Endothelial cell (in vitro differentiated cells): ENCODE measurements around the gene MRPL24. TPM values are rescaled to one million over a fixed set of nuclear protein-coding genes. Genes with fewer than 3 reads are reported as not detected.
A peak's percentile ranks its signal among the peaks of the same experiment; 100 is the strongest.
"Not testable (repeated sequence)": the region's sequence is repeated elsewhere in the genome, so short reads cannot be mapped to it uniquely, and the experiment has no call there.

Source experiments
- DNase-seq: peaks from one replicate; pipeline ENCODE4 v3.0.0; 2021; ENCODE audit warnings: low spot score
- H3K27ac Mint-ChIP-seq: one replicate; pipeline ENCODE4 v1.8.0; 2021; ENCODE audit warnings: mixed read lengths, inconsistent platforms; ENCODE audit not compliant: unreplicated experiment
- H3K27me3 Mint-ChIP-seq: one replicate; pipeline ENCODE4 v1.8.0; 2021; ENCODE audit warnings: mild to moderate bottlenecking, moderate library complexity, mixed read lengths, inconsistent platforms; ENCODE audit not compliant: unreplicated experiment
- H3K36me3 Mint-ChIP-seq: one replicate; pipeline ENCODE4 v1.8.0; 2021; ENCODE audit warnings: mild to moderate bottlenecking, low read depth, mixed read lengths, inconsistent platforms; ENCODE audit not compliant: unreplicated experiment
- H3K4me1 Mint-ChIP-seq: one replicate; pipeline ENCODE4 v1.8.0; 2021; ENCODE audit warnings: mild to moderate bottlenecking, mixed read lengths, inconsistent platforms; ENCODE audit not compliant: unreplicated experiment
- H3K4me3 Mint-ChIP-seq: one replicate; pipeline ENCODE4 v1.8.0; 2021; ENCODE audit warnings: mild to moderate bottlenecking, mixed read lengths, inconsistent platforms; ENCODE audit not compliant: unreplicated experiment
- H3K9me3 Mint-ChIP-seq: one replicate; pipeline ENCODE4 v1.8.0; 2021; ENCODE audit warnings: mixed read lengths, inconsistent platforms; ENCODE audit not compliant: unreplicated experiment
- CTCF ChIP-seq: fragments of 200-600 bp; sonication (generic); IDR thresholded peaks from one replicate; pipeline ENCODE4 v1.5.0; 2021; ENCODE audit warnings: antibody characterized with exemption; ENCODE audit not compliant: unreplicated experiment
- total RNA-seq: library from RNA; stranded (reverse); fragmentation: NEBNext Ultra II Directional; extraction: Animal tissue kit (Norgen Biotek cat#: 25700); gene quantifications from one replicate; pipeline ENCODE4 v1.2.1, GENCODE V29; 2021; ENCODE audit not compliant: unreplicated experiment

MRPL24 gene
- total RNA-seq, 1 donor from 2014 or later, result 26.7 TPM

GRCh38 chr1:156767879-156768604 is 27.2 kb upstream of the MRPL24 start:
- peak; percentile 38 for DNase-seq
- Mint-ChIP-seq H3K4me3 (no peak overlapping the region), H3K27ac (peak overlapping the region; percentile 70), H3K9me3 (no peaks in the 10 kb centered on the region), H3K27me3 (peaks cover 6% of the 10 kb centered on the region), H3K4me1 (peaks cover 29% of the 10 kb centered on the region), H3K36me3 (peaks cover 7% of the 10 kb centered on the region)
- no peak for TF ChIP-seq CTCF

GRCh38 chr1:156767101-156767878 is 26.4 kb upstream of the MRPL24 start, which contains the start of gene PRCC:
Gene PRCC, plus strand, starts transcription at chr1:156767535. Its CDS starts 237 bp downstream, at chr1:156767772.
- H3K9me3 Mint-ChIP-seq, result no peaks in the 10 kb centered on the region
- H3K27me3 Mint-ChIP-seq, result peaks cover 5% of the 10 kb centered on the region
- H3K4me3 Mint-ChIP-seq, result no peak within 1 kb of the TSS
- no peak for TF ChIP-seq CTCF
- H3K36me3 Mint-ChIP-seq, result peaks cover 7% of the 10 kb centered on the region
- H3K27ac Mint-ChIP-seq, result peak within 1 kb of the TSS; percentile 70
- peak; percentile 94 for DNase-seq
- H3K4me1 Mint-ChIP-seq, result peaks cover 25% of the 10 kb centered on the region

- H3K27me3 Mint-ChIP-seq, result peaks cover 5% of the 10 kb centered on the region
- no peak overlapping the region for H3K4me3 Mint-ChIP-seq
- no peak for TF ChIP-seq CTCF
- H3K4me1 Mint-ChIP-seq, result peaks cover 25% of the 10 kb centered on the region
- H3K36me3 Mint-ChIP-seq, result peaks cover 7% of the 10 kb centered on the region
- DNase-seq, result no peak
- H3K27ac Mint-ChIP-seq, result peak overlapping the region; percentile 38
- H3K9me3 Mint-ChIP-seq, result no peaks in the 10 kb centered on the region
Measured at GRCh38 chr1:156766298-156767100, 25.6 kb upstream of the MRPL24 start.

- Mint-ChIP-seq H3K36me3 (peaks cover 2% of the 10 kb centered on the region), H3K27ac (no peak overlapping the region), H3K9me3 (no peaks in the 10 kb centered on the region), H3K4me3 (no peak overlapping the region), H3K27me3 (peaks cover 5% of the 10 kb centered on the region), H3K4me1 (peaks cover 19% of the 10 kb centered on the region)
- no peak for DNase-seq
- TF ChIP-seq CTCF, result no peak
Measured at GRCh38 chr1:156765666-156766065, 24.8 kb upstream of the MRPL24 start.

GRCh38 chr1:156765136-156765535 is 24.2 kb upstream of the MRPL24 start:
- DNase-seq, H3K27ac Mint-ChIP-seq, H3K27me3 Mint-ChIP-seq, H3K9me3 Mint-ChIP-seq, H3K4me3 Mint-ChIP-seq, H3K36me3 Mint-ChIP-seq: not testable (repeated sequence)
- peaks cover 19% of the 10 kb centered on the region for H3K4me1 Mint-ChIP-seq
